ENCODE results near the gene GOLGA1. TPM values are rescaled to one million over a fixed set of nuclear protein-coding genes. Genes with fewer than 3 reads are reported as not detected.

The GOLGA1 gene
- total and polyA plus RNA-seq, 8 donors: 15.4 to 20.2 (median 18.8) TPM

DNA sequence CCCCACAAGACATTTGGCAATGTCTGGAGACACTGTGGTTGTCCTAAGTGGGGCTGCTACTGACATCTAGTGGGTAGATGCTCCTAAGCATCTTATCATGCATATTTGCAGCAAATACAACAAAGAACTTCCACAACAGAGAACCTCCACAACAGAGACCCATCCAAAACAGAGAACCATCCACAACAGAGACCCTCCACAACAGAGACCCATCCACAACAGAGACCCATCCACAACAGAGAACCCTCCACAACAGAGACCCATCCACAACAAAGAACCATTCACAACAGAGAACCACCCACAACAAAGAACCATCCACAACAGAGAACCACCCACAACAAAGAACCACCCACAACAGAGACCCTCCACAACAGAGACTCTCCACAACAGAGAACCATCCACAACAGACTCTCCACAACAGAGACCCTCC is 46.1 kb downstream of the GOLGA1 start:
- Histone ChIP-seq H3K36me3 (peaks cover 3 to 88% of the 10 kb centered on the region in 2 donors), H3K4me3 (no peak overlapping the region), H3K9me3 (no peaks in the 10 kb centered on the region), H3K4me1 (no peaks in the 10 kb centered on the region), H3K27ac (no peak overlapping the region), H3K27me3 (no peaks in the 10 kb centered on the region)
- peak in 1 of 4 donors; percentile 33 for DNase-seq
- intact Hi-C loops (cut with DNase I): no loop called here
- ATAC-seq: peak; percentile 64
- TF ChIP-seq, protein P1, sequence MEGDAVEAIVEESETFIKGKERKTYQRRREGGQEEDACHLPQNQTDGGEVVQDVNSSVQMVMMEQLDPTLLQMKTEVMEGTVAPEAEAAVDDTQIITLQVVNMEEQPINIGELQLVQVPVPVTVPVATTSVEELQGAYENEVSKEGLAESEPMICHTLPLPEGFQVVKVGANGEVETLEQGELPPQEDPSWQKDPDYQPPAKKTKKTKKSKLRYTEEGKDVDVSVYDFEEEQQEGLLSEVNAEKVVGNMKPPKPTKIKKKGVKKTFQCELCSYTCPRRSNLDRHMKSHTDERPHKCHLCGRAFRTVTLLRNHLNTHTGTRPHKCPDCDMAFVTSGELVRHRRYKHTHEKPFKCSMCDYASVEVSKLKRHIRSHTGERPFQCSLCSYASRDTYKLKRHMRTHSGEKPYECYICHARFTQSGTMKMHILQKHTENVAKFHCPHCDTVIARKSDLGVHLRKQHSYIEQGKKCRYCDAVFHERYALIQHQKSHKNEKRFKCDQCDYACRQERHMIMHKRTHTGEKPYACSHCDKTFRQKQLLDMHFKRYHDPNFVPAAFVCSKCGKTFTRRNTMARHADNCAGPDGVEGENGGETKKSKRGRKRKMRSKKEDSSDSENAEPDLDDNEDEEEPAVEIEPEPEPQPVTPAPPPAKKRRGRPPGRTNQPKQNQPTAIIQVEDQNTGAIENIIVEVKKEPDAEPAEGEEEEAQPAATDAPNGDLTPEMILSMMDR (IDR thresholded peaks at IDR 0.05): no peak

DNA sequence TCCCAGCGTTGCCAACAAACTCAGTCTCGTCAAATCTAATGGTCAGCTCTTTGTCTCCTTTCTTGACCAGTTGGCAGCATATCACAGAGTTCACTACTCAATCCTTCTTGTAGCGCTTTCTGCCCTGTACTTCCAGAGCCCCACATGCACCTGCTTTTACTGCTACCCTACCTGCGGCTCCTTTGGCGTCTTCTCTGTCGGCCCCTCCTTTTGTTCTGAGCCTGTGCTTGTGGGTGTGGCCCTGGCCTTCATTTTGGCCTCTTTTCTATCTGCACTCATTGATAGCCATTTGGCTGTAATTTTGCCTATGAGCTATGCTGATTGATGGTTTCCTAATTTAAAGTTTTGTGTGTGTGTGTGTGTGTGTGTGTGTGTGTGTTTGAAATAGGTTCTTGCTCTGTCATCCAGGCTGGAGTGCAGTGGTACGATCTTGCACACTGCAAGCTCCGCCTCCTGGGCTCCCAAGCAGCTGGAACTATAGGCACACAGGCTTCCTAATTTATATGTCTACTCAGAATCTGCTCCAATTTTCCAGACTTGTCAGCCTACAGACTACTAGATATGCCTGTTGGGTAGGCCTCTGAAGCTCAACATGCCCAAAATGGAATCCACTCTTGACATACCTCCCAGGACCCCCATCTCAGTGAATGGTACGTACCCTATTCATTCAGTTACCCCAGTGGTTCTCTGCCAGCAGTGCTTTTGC is 46.7 kb downstream of the GOLGA1 start:
- no peak for DNase-seq

DNA sequence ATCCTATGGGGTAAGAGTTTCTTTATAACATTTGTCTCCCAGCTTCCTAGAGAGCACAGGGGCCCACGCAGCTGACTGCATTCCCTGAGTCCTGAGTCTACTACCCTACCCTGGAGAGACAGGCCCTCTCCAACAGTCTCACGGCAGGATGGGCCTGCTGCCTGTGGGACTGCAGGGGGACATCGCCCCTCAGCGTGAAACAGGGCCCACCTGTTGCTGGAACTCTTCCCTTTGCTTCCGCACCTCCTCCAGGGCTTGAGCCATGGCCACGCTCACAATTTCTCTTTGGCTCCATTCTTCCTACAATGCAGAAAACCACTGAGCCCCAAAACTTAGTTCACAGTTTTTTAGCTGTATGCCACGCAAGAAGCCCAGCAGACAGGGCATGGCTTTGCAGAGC is 50.7 kb downstream of the GOLGA1 start:
- intact Hi-C loops (cut with DNase I): no loop called here
- H3K4me3 ChIP-seq: no peak overlapping the region
- ATAC-seq (no peak), DNase-seq (no peak)
- no peak overlapping the region for H3K27ac ChIP-seq
- no peaks in the 10 kb centered on the region for H3K4me1 ChIP-seq
- H3K27me3 ChIP-seq: no peaks in the 10 kb centered on the region
- H3K36me3 ChIP-seq: peaks cover 0 to 95% of the 10 kb centered on the region in 2 donors
- TF ChIP-seq, protein P1 (IDR thresholded peaks at IDR 0.05): no peak
- H3K9me3 ChIP-seq: no peaks in the 10 kb centered on the region

More for the DNA sequence above, 46.7 kb downstream of the GOLGA1 start:
- TF ChIP-seq, protein P1 (IDR thresholded peaks at IDR 0.05): no peak
- Histone ChIP-seq H3K27ac (no peak overlapping the region), H3K4me1 (no peaks in the 10 kb centered on the region), H3K9me3 (no peaks in the 10 kb centered on the region), H3K36me3 (peaks cover 3 to 88% of the 10 kb centered on the region in 2 donors), H3K27me3 (no peaks in the 10 kb centered on the region), H3K4me3 (no peak overlapping the region)
- intact Hi-C loops (cut with DNase I): no loop called here
- ATAC-seq: no peak

DNA sequence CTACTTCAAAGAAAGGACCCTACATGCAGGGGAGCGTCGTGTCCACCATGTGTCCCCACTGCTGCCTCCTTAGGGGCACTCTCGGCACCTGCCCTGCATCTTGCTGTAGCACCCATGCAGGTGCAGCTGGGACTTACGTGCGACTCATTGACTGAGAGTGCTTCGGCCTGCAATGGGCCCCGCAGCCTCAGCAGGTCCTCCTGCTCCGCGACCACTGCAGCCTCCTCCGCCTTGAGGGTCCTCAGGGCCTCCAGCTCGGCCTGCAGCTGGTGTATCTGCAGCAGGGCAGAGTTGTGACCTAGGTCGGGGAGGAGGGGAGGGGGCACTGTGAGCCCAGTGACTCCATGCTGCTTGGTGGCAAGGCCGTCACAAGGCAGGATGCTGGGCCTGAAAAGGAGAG is 51.9 kb downstream of the GOLGA1 start:
- no peak for DNase-seq
- TF ChIP-seq, protein P1 (IDR thresholded peaks at IDR 0.05): no peak
- H3K4me1 ChIP-seq: no peaks in the 10 kb centered on the region
- H3K4me3 ChIP-seq: no peak overlapping the region
- H3K27me3 ChIP-seq: no peaks in the 10 kb centered on the region
- peaks cover 0 to 100% of the 10 kb centered on the region in 2 donors for H3K36me3 ChIP-seq
- no peak overlapping the region for H3K27ac ChIP-seq
- no peaks in the 10 kb centered on the region for H3K9me3 ChIP-seq
- ATAC-seq: no peak
- intact Hi-C loops (cut with DNase I): no loop called here

DNA sequence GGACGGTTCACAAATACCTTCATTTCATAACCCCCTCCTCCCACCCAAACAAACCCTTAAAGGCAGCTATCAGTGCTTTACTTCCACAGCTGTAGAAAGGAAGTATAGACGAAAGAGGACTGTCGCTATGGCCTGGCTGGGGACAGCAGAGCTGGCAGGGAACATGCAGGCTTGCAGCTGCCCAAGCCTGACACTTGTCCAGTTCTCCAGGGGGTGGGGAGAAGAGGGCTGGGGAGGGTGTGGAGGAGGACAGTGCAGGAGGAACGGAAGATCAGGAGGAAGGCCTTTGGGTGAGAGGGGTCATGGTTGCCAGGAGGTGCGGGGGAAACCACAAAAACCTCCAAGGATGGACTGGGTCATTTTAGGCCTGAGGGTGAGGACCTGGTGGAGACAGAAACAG is 53.1 kb downstream of the GOLGA1 start:
- ATAC-seq: no peak
- peaks cover 0 to 99% of the 10 kb centered on the region in 2 donors for H3K36me3 ChIP-seq
- intact Hi-C loops (cut with DNase I): no loop called here

More for the DNA sequence above, 53.1 kb downstream of the GOLGA1 start:
- Histone ChIP-seq H3K27ac (no peak overlapping the region), H3K9me3 (no peaks in the 10 kb centered on the region), H3K27me3 (no peaks in the 10 kb centered on the region), H3K4me3 (no peak overlapping the region), H3K4me1 (no peaks in the 10 kb centered on the region)
- TF ChIP-seq, protein P1 (IDR thresholded peaks at IDR 0.05): no peak
- no peak for DNase-seq

Data from left lung (tissue), 10 donors.